BLaER1 treated with 17β-estradiol and CSF1 and Interleukin-3, amounts not matched to agents 10 nM and 100 nM (cell line): ENCODE data around the gene GTF2I.
"Not testable (repeated sequence)": the region's sequence is repeated elsewhere in the genome, so short reads cannot be mapped to it uniquely, and the experiment has no call there.

Experiments
- H3K27ac ChIP-seq, 11 experiments: shearing (Covaris generic); formaldehyde crosslinking; 2 replicates each; pipeline ENCODE4 v1.8.1; 2022
- H3K27me3 ChIP-seq, 11 experiments: shearing (Covaris generic); formaldehyde crosslinking; 2 replicates each; pipeline ENCODE4 v1.8.1; 2022
- H3K36me3 ChIP-seq, 11 experiments: shearing (Covaris generic); formaldehyde crosslinking; 2 replicates each; pipeline ENCODE4 v1.8.1; 2022
- H3K4me1 ChIP-seq, 10 experiments: shearing (Covaris generic); formaldehyde crosslinking; 2 replicates each; pipeline ENCODE4 v1.8.1; 2022
- H3K4me2 ChIP-seq, 11 experiments: shearing (Covaris generic); formaldehyde crosslinking; 2 replicates each; pipeline ENCODE4 v1.8.1; 2022
- H3K4me3 ChIP-seq, 10 experiments: shearing (Covaris generic); formaldehyde crosslinking; 2 replicates each; pipeline ENCODE4 v1.8.1; 2022
- H3K9ac ChIP-seq, 11 experiments: shearing (Covaris generic); formaldehyde crosslinking; 2 replicates each; pipeline ENCODE4 v1.8.1; 2022
- H3K9me3 ChIP-seq, 11 experiments: shearing (Covaris generic); formaldehyde crosslinking; replicated peaks in 1 of 11; 2 replicates each; pipeline ENCODE4 v1.8.1; 2022
- H4K20me1 ChIP-seq, 11 experiments: shearing (Covaris generic); formaldehyde crosslinking; 2 replicates each; pipeline ENCODE4 v1.8.1; 2022

GTF2I gene

GRCh38 chr7:74766509-74766908 is 109.0 kb downstream of the GTF2I start:
- H3K36me3 ChIP-seq, H4K20me1 ChIP-seq, H3K27me3 ChIP-seq, H3K9me3 ChIP-seq, H3K4me3 ChIP-seq: not testable (repeated sequence)
- peak overlapping the region in 10 of 11 experiments; percentile 73 to 88 (median 84); a peak in 16 of 22 replicates for H3K27ac ChIP-seq
- peaks cover 6 to 26% (median 16%) of the 10 kb centered on the region in 10 experiments; a peak in 18 of 20 replicates for H3K4me1 ChIP-seq
- peak overlapping the region in 6 of 11 experiments; percentile 57 to 69 (median 65); a peak in 8 of 22 replicates for H3K4me2 ChIP-seq
- H3K9ac ChIP-seq = peak overlapping the region in 8 of 11 experiments; percentile 65 to 75 (median 70); a peak in 9 of 22 replicates

DNA sequence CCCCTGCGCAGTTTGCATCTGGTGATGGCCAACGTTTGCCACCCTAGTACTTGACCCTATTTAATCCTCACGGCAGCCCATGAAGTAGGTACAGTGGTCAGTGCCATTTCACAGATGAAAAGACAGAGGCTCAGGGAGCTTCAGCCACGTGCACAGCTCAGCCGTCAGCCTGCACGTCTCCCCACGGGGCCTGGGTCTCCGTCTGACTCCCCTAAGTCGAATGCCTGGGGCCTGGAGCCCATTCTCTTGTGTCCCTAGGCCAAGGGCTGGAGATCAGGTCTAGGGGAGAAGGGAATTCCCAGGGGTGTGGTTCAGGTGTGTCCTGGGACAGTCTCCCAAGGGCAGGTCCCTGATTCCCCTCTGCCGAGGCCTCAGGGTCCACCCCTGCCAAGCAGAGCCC is 109.5 kb downstream of the GTF2I start:
- Histone ChIP-seq H3K27ac (peak overlapping the region; percentile 42 to 88 (median 84)), H3K4me1 (peaks cover 6 to 25% (median 14%) of the 10 kb centered on the region in 10 experiments; a peak in 18 of 20 replicates), H3K9ac (peak overlapping the region in 9 of 11 experiments; percentile 65 to 75 (median 71); a peak in 14 of 22 replicates), H3K4me2 (peak overlapping the region; percentile 42 to 75 (median 65); a peak in 20 of 22 replicates)
- H3K36me3 ChIP-seq, H4K20me1 ChIP-seq, H3K27me3 ChIP-seq, H3K4me3 ChIP-seq, H3K9me3 ChIP-seq: not testable (repeated sequence)

GRCh38 chr7:74770062-74770461 is 112.5 kb downstream of the GTF2I start:
- not testable (repeated sequence) for H3K36me3 ChIP-seq, H3K27me3 ChIP-seq, H4K20me1 ChIP-seq, H3K4me3 ChIP-seq, H3K9me3 ChIP-seq
- peaks cover 6 to 23% (median 14%) of the 10 kb centered on the region in 10 experiments; a peak in 18 of 20 replicates for H3K4me1 ChIP-seq
- H3K27ac ChIP-seq = peak overlapping the region in 9 of 11 experiments; percentile 55 to 80 (median 74); a peak in 16 of 22 replicates
- peak overlapping the region in 5 of 11 experiments; percentile 50 to 71 (median 57); a peak in 4 of 22 replicates for H3K4me2 ChIP-seq
- H3K9ac ChIP-seq = peak overlapping the region in 5 of 11 experiments; percentile 36 to 64 (median 60); a peak in 6 of 22 replicates

- not testable (repeated sequence) for H3K9me3 ChIP-seq, H3K9ac ChIP-seq, H3K4me3 ChIP-seq, H4K20me1 ChIP-seq, H3K27me3 ChIP-seq, H3K36me3 ChIP-seq
- Histone ChIP-seq H3K4me2 (peak overlapping the region in 4 of 11 experiments; percentile 21 to 42 (median 28); a peak in 5 of 22 replicates), H3K27ac (peak overlapping the region in 6 of 11 experiments; percentile 43 to 65 (median 59); a peak in 10 of 22 replicates), H3K4me1 (peaks cover 2 to 19% (median 11%) of the 10 kb centered on the region in 10 experiments; a peak in 18 of 20 replicates)
Measured at GRCh38 chr7:74772093-74772492, 114.6 kb downstream of the GTF2I start.

- H3K9me3 ChIP-seq, H3K36me3 ChIP-seq, H3K4me2 ChIP-seq, H3K9ac ChIP-seq, H3K27me3 ChIP-seq, H3K4me1 ChIP-seq, H3K4me3 ChIP-seq, H3K27ac ChIP-seq: not testable (repeated sequence)
- peaks cover 0 to 12% (median 0%) of the 10 kb centered on the region in 11 experiments; a peak in 5 of 22 replicates for H4K20me1 ChIP-seq
Measured at GRCh38 chr7:74773760-74774750, 116.5 kb downstream of the GTF2I start, which contains the start of gene NCF1. TSS of gene NCF1 (plus strand) at chr7:74774011. CDS start at chr7:74774032, 21 bp downstream.

- H3K27ac ChIP-seq, H3K4me2 ChIP-seq, H3K36me3 ChIP-seq, H3K9ac ChIP-seq, H3K4me1 ChIP-seq, H3K4me3 ChIP-seq, H3K9me3 ChIP-seq, H3K27me3 ChIP-seq: not testable (repeated sequence)
- H4K20me1 ChIP-seq = peaks cover 0 to 15% (median 0%) of the 10 kb centered on the region in 11 experiments; a peak in 5 of 22 replicates
Measured at GRCh38 chr7:74775111-74775510, 117.6 kb downstream of the GTF2I start.

- not testable (repeated sequence) for H3K4me3 ChIP-seq, H3K9ac ChIP-seq, H3K27ac ChIP-seq, H3K4me1 ChIP-seq, H3K27me3 ChIP-seq, H3K9me3 ChIP-seq, H3K36me3 ChIP-seq, H3K4me2 ChIP-seq
- peaks cover 0 to 29% (median 0%) of the 10 kb centered on the region in 11 experiments; a peak in 6 of 22 replicates for H4K20me1 ChIP-seq
Measured at GRCh38 chr7:74779053-74779452, 121.5 kb downstream of the GTF2I start.

- Histone ChIP-seq H4K20me1 (peaks cover 0 to 29% (median 0%) of the 10 kb centered on the region in 11 experiments; a peak in 6 of 22 replicates), H3K36me3 (peaks cover 0 to 13% (median 0%) of the 10 kb centered on the region in 11 experiments; a peak in 6 of 22 replicates)
- H3K4me1 ChIP-seq, H3K9me3 ChIP-seq, H3K27me3 ChIP-seq, H3K27ac ChIP-seq, H3K4me2 ChIP-seq, H3K4me3 ChIP-seq, H3K9ac ChIP-seq: not testable (repeated sequence)
Measured at GRCh38 chr7:74781746-74782145, 124.2 kb downstream of the GTF2I start.

GRCh38 chr7:74783595-74783994 is 126.1 kb downstream of the GTF2I start:
- H3K4me1 ChIP-seq, H3K27ac ChIP-seq, H3K9me3 ChIP-seq, H3K4me2 ChIP-seq, H3K9ac ChIP-seq, H3K27me3 ChIP-seq, H3K4me3 ChIP-seq: not testable (repeated sequence)
- peaks cover 0 to 22% (median 0%) of the 10 kb centered on the region in 11 experiments; a peak in 5 of 22 replicates for H4K20me1 ChIP-seq
- H3K36me3 ChIP-seq = peaks cover 0 to 13% (median 0%) of the 10 kb centered on the region in 11 experiments; a peak in 5 of 22 replicates

DNA sequence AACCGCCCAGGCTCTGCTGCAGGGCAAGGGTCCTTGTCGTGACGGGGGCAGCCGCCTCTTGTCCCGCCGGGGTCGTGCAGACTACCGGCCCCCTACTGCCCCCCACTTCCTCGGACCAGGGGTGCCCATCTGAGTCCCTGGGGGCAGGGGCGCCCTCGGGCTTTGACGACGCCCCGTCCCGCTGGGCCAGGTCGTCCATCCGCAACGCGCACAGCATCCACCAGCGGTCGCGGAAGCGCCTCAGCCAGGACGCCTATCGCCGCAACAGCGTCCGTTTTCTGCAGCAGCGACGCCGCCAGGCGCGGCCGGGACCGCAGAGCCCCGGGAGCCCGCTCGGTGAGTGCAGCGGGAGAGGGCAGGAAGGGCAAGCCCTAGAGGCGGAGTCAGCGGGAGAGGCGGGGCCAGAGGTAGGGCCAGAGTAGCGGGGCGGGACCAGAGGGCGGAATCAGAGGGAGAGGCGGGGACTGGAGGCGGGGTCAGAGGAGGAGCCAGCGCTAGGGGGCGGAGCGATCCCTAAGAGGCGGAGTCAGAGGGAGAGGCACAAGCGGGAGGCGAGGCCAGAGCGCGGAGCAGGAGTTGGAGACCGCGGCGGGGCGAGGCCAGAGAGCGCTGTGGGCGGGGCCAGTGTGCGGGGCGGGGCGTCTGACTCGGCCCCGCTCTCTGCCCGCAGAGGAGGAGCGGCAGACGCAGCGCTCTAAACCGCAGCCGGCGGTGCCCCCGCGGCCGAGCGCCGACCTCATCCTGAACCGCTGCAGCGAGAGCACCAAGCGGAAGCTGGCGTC is 131.0 kb downstream of the GTF2I start:
- not testable (repeated sequence) for H3K4me1 ChIP-seq, H3K4me2 ChIP-seq, H3K27me3 ChIP-seq, H3K36me3 ChIP-seq, H3K27ac ChIP-seq, H3K9me3 ChIP-seq, H4K20me1 ChIP-seq
- peak overlapping the region in 1 of 10 experiments; percentile 42; a peak in 1 of 20 replicates for H3K4me3 ChIP-seq
- 0 out of 22 replicates have a peak overlapping the region, but pooled peaks of 1 of the 11 experiments have one; percentile 50 for H3K9ac ChIP-seq

DNA sequence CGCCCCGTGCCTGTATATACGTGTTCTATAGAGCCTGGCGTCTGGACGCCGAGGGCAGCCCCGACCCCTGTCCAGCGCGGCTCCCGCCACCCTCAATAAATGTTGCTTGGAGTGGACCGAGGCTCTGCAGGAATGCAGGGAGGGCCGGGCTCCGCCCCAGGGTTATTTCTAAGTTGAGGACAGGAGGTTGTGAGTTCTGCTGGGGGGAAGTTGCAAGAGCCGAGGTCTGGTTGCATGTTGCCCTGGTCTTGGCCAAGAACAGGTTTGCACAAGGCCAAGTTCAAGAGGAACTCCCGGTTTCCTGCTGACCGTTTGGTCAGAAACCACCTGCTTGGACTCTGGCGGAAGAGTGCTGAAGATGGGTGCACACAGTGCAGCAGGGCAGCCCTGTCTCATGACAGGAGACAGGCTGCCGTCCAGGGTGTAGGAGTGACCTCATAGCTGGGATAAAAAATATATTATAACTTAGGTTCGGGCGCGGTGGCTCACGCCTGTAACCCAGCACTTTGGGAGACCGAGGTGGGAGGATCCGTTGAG is 131.8 kb downstream of the GTF2I start:
- H3K9ac ChIP-seq, H4K20me1 ChIP-seq, H3K4me2 ChIP-seq, H3K4me1 ChIP-seq, H3K27me3 ChIP-seq, H3K4me3 ChIP-seq, H3K27ac ChIP-seq, H3K9me3 ChIP-seq, H3K36me3 ChIP-seq: not testable (repeated sequence)

DNA sequence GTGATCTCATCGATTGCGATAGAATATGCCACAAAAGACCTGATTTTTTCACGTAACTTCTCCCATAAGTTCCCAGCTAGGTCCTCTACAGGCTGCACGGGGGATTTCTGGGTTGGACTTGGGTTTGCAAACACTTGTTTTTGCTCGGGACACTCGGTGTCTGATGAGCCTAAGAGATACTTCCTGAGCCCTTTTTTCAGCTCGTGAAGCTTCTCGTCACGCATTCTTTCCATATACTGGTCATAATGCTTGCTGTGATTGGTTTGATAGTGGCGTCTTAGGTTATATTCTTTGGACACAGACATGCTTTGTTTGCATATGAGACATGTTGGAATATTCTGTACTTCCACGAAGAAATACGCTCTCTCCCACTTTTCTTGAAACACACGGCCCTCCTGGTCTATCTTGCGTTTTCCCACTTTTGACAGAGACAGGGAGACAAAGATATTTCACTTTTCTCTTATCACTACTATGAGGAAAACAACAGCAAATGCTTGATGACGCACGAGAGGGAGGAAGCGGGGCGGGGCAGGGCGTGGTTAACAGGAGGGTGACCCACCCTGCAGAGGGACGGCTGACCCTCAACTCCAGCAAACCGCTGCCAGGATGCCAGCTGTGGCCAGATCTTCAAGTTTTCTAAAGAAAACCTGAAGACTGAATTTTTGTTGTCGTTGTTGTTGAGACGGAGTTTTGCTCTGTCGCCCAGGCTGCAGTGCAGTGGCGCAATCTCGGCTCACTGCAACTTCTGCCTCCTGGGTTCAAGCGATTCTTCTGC is 140.5 kb downstream of the GTF2I start:
- not testable (repeated sequence) for H3K36me3 ChIP-seq, H3K4me2 ChIP-seq, H3K27ac ChIP-seq, H4K20me1 ChIP-seq, H3K4me1 ChIP-seq, H3K9ac ChIP-seq, H3K9me3 ChIP-seq, H3K4me3 ChIP-seq, H3K27me3 ChIP-seq
